NOMO-1 (cell line): ENCODE results near the gene KMO.

Experiments
- DNase-seq, 2 experiments: peaks; one replicate each; lab custom pipeline; 2025; ENCODE audit not compliant: unreplicated experiment in 2 of 2; lab: John Stamatoyannopoulos, UW

Gene KMO

DNA sequence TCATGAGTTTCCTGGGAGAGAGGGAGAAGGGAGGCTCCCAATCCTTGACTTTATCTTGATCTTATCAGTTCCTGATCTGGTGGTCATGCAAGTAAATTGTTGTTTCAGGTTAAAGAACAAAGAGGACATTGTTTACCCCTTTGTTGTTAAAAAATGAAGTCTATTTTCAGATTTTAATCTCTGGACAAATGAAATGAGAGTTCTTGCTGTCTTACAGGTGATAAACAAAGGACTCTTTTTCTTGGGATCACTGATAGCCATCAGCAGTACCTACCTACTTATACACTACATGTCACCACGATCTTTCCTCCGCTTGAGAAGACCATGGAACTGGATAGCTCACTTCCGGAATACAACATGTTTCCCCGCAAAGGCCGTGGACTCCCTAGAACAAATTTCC, 59.6 kb downstream of the KMO start:
- no peak for DNase-seq

GRCh38 chr1:241592273-241592958, 60.2 kb downstream of the KMO start:
- DNase-seq = peak; percentile 52 to 81

DNA sequence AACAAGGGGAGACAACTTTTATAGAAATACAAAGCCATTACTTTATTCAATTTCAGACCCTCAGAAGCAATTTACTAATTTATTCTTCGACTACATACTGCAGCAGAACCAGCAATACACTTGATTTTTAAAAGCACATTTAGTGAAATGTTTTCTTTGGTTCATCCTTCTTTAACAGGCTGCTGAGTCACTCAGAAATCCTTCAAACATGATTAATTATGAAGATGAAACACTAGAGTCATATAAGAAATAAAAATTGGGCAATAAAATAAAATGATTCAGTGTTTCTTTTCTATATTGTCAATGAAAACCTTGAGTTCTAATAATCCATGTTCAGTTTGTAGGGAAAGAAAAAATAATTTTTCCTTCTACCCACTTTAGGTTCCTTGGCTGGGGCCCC, 61.0 kb downstream of the KMO start:
- DNase-seq = no peak

DNA sequence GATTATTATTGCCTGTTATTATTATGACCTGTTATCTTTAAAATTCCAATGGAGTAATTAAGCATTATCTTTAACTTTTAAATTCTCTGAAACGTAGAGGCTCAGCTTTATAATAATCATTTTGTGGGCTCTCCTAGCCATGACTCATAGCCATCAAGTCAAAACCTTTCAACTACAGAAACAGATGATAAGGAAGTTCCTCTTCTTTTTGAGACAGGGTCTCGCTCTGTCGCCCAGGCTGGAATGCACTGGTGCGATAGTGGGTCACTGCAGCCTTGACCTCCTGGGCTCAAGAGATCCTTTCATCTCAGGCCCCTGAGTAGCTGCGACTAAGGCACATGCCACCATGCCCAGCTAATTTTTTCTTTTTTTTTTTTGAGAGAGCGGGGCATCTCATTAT, 64.5 kb downstream of the KMO start:
- DNase-seq = peak in 1 of 2 experiments; percentile 20

DNA sequence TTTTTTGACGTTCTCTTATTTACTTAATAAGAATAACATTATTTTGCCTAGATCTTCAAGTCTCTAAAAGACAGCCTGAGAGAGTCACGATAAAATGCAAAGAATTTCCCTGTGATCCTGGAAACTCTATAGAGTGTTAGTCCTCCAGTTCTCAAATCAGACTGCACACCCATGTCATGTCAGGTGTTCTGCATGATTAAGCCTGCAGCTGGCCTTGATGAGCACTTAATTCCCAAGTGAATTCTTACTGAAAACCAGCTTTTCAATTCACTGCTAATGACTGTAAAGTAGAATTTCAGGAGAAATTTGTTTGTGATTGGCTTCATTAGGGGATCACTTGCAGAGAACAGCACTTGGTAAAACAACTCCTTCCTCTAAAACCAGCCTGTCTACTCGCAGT, 66.1 kb downstream of the KMO start:
- DNase-seq = no peak

DNA sequence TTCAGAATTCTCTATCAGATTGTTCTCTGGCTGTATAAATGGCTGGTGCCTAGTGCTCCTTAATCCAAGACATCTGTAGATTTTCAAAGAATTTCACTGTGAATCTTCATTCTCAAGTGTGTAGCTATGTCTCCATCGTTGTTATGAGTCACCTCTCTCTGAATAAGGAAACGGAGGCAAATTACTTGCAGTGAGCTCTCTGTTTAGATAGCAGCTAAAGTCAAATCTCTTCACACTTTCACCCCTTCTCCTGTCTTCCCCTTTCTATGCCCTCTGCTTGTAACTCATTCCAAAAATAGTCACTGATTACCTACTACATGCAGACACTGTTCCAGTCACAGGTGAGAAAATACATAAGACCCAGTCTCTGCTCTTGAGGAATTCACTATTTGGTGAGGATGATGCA, 68.3 kb downstream of the KMO start:
- peak; percentile 11 to 76 for DNase-seq

DNA sequence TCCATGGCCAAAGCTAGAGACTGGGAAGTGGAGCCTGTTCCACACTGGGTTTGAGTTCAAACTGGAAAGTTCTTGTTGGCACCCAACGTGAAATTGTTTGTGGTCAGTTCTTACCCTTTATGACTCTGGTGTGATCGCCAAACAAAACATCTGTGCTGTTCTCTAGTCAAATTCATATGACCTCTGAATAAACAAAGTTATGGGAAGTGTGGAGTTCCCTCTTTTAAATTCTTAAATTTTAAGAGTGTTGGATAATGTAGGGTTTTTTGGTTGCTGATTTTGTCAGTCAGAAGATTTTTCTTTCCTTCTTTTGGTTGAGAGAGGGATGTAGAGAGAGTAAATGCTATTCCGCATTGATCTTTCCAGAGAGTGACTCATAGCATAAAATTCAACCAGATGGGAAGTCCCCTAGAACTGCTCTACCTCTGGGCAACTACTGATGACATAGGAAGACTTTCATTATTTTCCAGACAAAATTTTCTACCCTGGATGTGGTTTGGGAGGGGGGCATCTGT, 71.6 kb downstream of the KMO start:
- DNase-seq = no peak

GRCh38 chr1:241605146-241605805, 73.1 kb downstream of the KMO start:
- DNase-seq = peak in 1 of 2 experiments; percentile 11

DNA sequence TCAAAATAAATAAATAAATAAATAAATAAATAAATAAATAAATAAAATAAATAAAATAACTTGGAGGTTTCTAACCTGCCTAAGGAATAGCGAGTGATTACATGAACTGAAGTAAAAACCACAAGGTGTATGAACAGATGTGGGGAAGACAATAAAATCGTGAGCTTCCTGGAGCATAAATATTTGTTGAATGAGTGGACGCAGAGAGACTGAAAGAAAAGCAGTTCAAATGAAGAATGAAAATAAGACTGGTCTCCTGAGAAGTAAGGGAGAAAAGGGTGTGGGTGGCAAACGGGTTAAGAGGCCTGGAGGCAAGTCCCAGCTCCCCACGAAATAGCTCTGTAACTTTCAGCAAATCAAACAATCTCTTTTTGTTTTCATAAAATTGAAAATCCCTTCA, 74.4 kb downstream of the KMO start:
- no peak for DNase-seq

DNA sequence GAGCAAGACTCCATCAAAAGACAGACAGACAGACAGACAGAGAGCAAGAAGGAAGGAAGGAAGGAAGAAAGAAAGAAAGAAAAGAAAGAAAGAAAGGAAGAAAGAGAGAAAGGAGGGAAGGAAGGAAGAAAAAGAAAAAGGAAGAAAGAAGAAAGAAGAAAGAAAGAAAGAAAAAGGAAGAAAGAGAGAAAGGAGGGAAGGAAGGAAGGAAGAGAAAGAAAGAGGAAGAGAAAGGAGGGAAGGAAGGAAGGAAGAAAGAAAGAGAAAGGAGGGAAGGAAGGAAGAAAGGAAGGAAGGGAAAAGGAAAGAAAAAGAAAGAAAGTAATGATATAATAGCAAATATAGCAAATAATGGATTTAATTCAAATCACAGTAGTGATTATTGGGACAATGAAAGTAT, 75.3 kb downstream of the KMO start:
- DNase-seq = no peak

GRCh38 chr1:241608379-241609033, 76.3 kb downstream of the KMO start:
- DNase-seq = no peak

GRCh38 chr1:241610056-241610815, 78.1 kb downstream of the KMO start:
- DNase-seq = no peak

DNA sequence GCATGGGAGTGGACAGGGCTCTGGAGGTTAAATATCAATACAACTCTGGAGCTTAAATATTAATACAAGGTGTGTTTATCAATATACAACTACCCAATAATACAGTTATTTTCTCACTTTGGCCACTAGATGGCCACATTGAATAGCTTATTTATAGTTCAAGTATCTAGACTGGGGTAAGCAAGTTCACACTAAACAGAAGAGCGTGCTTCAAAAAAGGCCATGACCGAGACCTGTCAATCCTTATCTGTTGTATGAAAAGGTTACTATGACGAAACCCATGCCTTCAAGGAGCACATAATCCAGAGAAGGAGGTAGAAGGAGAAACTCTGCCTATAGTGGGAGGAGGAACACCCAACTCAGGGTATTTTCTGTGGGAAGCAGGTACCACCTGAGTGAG, 78.9 kb downstream of the KMO start:
- peak; percentile 17 to 45 for DNase-seq

DNA sequence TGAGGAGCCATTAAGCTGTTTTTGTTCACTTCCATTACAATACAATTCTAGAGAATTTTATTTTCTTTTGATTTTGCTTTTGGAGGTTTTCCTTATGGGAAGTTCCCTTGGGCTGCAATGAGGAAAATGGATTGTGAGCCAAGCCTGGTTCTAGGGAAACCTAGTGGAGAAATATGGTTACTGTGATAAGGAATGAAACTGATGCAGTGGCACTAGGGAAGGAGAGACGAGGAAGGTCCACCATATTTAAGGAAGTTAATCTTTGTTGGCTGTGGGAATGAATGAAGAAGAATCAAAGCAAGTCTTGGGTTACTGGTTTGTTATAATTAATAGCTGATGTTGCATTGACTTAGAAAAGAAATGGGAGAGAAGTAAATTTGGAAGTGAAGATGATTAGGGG, 79.6 kb downstream of the KMO start:
- DNase-seq = no peak

GRCh38 chr1:241612533-241613477, 80.6 kb downstream of the KMO start:
- no peak for DNase-seq

- DNase-seq = no peak
Measured at GRCh38 chr1:241614144-241614543, 82.0 kb downstream of the KMO start.

DNA sequence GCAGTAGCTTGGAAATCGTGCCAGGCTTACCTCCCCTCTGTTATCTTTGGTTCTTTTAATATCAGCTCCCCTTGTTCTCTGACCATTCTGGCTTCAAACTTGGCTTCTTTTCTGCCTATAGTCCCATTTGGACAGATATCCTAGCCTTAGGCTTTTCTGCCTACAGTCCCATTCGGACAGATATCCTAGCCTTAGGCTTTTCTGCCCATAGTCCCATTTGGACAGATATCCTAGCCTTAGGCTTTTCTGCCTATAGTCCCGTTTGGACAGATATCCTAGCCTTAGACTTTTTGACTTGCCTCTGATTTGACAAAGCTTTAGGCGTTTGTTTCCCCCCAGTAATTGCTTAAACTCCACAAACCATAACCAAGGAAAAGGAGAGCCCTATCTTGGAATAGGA, 82.4 kb downstream of the KMO start:
- DNase-seq = no peak

DNA sequence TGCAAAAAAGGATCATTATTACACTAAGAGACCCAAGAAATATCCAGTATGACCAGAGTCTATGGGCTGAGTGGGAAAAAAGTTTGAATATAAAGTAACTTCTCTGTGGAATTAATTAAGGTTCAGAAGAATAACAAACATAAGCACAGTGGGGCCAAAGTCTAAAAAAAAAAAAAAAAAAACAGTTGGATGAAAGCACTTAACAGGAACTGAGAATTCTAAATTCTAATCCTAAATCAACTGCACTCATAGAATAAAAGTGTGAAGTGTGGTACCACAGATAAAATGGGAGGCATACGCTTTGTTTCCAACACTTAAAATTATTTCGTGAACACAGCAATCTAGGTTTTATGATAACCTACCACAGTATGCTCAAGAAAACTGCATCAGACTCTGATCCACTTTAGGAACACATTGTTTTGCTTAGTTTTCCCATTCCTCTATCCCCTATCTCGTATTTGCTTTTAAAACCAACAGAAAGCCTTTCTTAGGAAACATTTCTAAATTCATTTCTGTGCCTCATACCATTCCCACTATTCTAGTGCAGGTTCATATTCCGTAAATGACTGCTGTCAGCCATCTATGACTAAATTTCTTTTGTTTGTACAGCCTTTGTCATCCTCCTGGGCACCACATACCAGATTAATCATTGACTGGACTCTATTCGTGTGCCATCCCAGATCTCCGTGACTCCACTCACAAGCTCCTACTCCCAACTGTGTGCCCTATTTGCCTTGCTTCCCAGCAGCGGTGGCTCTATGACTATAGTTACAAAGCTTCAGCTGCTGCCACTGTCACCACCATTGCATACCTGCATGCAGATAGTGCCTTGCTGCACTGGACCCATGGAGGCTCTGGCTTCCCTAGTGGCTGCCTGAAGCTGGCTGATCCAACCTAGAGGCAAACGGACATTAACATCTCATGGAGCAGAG, 83.1 kb downstream of the KMO start:
- DNase-seq = no peak

DNA sequence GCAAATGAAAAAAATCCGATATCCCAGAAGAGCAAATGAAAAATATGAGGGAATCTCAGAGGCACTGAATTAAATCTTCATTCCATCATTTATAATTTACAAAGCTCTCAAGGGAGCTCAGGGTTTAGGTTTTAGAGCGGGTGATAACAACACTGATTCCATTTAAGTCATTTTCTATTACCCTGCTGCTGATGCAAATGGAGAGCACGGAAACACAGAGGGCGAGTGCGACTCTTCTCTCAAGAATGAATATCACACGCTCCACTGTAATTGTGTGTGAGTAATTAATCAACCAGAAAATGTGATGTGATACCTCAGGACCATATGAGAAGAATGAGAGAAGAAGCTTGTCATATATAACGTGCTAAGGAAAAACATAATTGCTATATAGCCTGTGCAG, 85.2 kb downstream of the KMO start:
- DNase-seq = no peak
